GM10847 (cell line): ENCODE data around the gene GAL3ST1.

Experiments used
- POLR2A ChIP-seq: IDR thresholded peaks from 2 replicates; pipeline ENCODE4 v1.6.1; 2011; ENCODE audit not compliant: insufficient read length; ENCODE audit errors: extremely low read depth

GAL3ST1 gene

GRCh38 chr22:30526656-30527055 lies 47.8 kb downstream of the GAL3ST1 start:
- no peak for TF ChIP-seq POLR2A

- no peak for TF ChIP-seq POLR2A
Observed at GRCh38 chr22:30523646-30524489, 50.6 kb downstream of the GAL3ST1 start.

GRCh38 chr22:30521368-30522156 lies 52.9 kb downstream of the GAL3ST1 start:
- TF ChIP-seq POLR2A: no peak

- no peak for TF ChIP-seq POLR2A
Observed at GRCh38 chr22:30519842-30520425, 54.5 kb downstream of the GAL3ST1 start.

- TF ChIP-seq POLR2A: no peak
Observed at GRCh38 chr22:30516731-30517130, 57.7 kb downstream of the GAL3ST1 start.

DNA sequence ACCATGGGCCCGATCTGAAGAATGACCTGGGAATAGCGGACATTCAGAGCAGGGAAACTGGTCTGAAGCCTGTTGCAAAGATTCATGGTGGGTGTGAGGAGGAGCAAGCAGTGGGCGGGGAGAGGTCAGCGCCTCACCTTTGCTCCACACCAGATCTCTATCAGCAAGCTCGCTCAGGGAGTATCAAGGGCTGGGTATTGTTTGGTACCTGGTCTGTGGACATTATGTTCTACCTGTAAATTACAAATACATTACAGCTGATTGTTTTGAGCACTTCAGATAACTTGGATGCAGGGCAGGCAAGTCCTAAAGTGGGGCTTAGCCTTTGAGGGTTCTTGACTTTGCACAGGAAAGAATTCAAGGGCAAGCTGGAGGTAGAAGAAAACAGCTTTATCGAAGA lies 58.2 kb downstream of the GAL3ST1 start:
- no peak for TF ChIP-seq POLR2A

DNA sequence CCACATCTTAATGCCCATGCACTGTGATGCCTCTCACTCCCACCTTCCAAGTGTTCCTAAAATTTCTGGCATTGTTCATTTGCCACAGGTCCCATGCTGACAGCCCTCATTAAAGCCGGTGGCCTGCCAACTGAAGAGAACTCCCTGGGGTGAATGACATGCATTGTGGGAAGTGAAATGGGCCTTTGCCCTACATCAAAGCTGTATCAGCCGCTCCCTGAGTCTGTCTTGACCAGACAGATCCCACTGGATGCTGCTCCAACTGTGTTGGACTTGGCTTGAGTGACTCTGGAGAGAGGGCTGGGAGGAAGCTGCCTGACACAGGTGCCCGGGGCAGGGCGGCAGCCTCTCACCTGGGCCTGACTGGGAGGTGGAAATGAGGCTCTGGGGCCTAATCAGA lies 60.2 kb downstream of the GAL3ST1 start:
- TF ChIP-seq POLR2A: no peak

DNA sequence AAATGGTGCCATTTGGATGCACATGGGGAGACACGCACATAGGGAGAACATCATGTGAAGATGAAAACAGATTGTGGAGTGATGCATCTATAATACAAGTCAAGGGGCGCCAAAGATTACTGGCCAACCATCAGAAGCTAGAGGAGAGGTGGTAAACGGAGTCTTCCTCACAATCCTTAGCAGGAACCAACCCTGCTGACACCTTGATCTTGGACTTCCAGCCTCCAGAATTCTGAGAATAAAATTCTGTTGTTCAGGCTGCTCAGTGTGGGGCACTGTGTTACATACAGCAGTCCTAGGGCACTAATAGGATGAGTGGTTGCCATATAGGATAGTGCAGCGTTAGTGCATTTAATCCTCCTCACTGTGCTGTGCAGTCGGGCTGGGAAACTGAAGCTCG lies 61.0 kb downstream of the GAL3ST1 start:
- TF ChIP-seq POLR2A: no peak

GRCh38 chr22:30511911-30512310 lies 62.6 kb downstream of the GAL3ST1 start:
- TF ChIP-seq POLR2A: no peak

GRCh38 chr22:30511109-30511508 lies 63.4 kb downstream of the GAL3ST1 start:
- TF ChIP-seq POLR2A: no peak

DNA sequence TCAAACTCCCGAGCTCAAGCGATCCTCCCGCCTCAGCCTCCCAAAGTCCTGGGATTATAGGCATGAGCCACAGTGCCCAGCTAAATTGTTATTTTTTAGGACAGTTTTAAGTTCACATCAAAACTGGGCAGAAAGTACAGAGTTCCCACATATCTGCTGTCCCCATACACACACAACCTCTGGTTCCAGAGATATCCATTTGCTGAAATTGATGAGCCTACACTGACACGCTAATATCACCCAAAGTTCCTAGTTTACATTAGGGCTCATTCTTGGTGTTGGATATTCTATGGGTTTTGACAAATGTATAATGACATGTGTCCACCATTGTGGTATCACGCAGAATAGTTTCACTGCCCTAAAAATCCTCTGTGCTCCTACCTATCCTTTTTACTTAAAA lies 66.2 kb downstream of the GAL3ST1 start:
- TF ChIP-seq POLR2A: no peak

GRCh38 chr22:30507670-30508069 lies 66.8 kb downstream of the GAL3ST1 start:
- no peak for TF ChIP-seq POLR2A

DNA sequence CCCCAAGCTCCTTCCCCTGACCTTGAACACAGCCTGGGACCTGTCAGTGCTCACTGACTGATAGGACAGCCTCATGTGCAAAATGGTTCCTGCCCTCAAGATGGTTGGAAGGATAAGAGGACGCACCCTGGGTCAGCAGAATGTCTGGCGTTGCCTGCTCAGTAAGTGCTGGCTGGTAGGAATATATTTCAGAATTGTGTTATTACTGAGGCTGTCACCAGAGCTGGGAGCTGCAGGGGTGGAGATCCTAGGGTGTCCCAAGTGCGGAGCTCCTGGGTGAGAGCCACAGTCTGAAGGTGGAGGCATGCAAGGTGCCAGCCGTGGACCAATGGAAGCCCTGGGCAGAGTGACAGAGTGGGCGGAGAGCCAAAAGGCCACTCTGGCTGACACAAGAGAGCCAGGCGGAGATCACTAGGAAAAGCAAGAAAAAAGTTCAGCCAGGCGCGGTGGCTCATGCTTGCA lies 67.9 kb downstream of the GAL3ST1 start:
- TF ChIP-seq POLR2A: no peak
